A549 treated with CpdA at 1 μM for 4 hours (cell line): Measurements from ENCODE around the gene TMED5. TPM values are rescaled to one million over a fixed set of nuclear protein-coding genes. Genes with fewer than 3 reads are reported as not detected.

Experiments
- total RNA-seq: library from RNA; stranded (reverse); fragments of 200-300 nt; extraction: Qiagen RNA extraction; gene quantifications from 5 replicates; pipeline ENCODE4 v1.2.3, GENCODE V29; 2022; ENCODE audit warnings: low read depth

Gene TMED5
- total RNA-seq: 29.4 to 36.8 TPM (median 33.0 TPM) in 5 replicates

DNA sequence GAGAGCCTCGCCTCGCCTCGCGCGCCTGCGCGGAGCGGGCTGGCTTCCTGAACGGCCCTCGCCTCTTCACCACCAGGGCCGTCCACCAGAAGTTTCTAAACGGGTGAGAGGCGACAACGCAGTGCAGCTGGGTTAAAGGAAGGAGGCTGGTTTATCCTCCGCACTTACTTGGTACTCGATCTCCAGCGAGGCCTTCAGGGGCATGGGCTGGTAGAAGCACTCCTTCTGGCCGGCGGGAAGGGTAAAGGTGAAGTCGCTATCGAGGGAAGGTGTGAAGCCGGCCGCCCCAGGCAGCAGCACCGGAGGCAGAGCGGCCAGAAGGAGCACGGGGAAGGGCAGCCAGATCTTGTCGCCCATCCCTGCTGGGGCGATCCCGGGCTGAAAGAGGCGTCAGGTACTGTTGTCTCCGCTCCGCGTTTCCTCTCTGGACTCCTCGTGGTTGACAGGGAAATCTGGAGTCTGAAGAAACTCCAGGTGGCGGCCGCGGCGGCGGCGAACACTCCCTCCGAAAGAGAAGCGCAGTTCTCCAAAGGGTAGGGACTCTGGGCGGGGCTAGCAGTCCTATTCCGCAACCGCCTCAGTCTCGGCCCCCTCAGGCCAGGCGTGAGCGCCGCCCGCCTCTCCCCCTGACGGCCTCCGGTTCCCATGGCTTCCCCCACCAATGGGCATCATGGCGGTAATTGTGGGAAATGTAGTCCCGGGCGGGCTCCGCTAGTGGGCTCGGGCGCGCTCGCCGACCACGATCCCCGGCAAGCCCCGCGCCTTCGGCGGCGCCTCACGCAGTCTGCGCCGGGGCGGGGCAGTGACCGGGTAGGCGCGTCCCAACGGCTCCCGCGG is at the start of gene TMED5:
Gene TMED5 (minus strand): TSS at position 528 of the 837 bp plus-strand sequence. CDS start 171 bp downstream, at position 357.

DNA sequence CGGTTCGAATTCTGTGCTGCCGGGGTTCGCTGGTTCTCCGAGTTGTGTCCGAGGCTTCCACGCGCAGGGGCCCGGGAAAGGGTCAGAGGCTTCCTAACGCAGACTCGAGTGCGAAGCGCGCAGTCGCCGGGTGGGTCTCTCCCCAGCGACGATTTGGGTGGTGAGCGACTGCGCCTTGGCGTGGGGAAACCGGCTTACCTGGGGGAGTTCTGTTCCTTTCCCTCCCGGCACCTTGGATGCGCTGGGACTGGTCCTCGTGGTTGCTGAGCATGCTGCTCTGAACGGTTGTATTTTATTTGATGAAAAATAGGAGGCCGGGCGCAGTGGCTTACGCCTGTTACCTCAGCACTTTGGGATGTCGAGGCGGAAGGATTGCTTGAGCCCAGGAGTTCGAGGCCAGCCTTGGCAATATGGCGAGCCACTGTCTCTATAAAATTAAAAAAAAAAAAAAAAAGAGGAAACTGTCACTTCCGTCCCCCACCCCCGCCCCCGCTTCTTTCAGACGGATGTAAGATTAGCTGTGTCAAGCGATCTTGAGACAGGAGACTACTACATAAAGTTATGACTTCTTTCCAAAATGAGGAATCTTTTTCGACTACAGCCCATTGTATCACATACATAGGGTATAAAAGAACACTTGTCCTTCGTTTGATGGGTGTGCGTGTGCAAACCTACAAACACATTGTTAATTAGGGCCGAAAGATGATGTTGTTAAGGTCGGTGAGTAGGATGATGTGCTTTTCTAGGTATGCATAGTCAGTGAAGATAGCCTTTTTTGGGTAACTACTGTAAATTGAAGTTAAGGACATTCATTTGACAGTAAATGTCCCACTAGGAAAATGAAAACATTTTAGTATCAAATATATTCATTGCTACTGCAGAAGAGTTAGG is 755 bp upstream of the TMED5 start, which contains the start of gene CCDC18:
Gene CCDC18 (plus strand): TSS at position 2 of the 891 bp plus-strand sequence. CDS start 2,638 bp downstream, outside the sequence.

Other genes with a start within 250 kb of the TMED5 start
- gene DIPK1A, start 219.0 kb downstream of the TMED5 start, total RNA-seq: 7.4 to 9.7 TPM (median 8.7 TPM) in 5 replicates
- 9.4 to 20.3 TPM (median 12.3 TPM) in 5 replicates for gene MTF2, start 101.1 kb downstream of the TMED5 start, total RNA-seq
- 4.6 to 7.6 TPM (median 6.9 TPM) in 5 replicates for gene CCDC18, start 311 bp upstream of the TMED5 start, total RNA-seq
- 30.2 to 35.3 TPM (median 34.2 TPM) in 5 replicates for gene DR1, start 165.5 kb upstream of the TMED5 start, total RNA-seq